ENCODE data around the gene CELF2.

Gene CELF2

GRCh38 chr10:11218395-11218794 is 200.7 kb downstream of the CELF2 start:
- intact Hi-C loops (cut with DNase I), result no loop called here
- no peak for DNase-seq

DNA sequence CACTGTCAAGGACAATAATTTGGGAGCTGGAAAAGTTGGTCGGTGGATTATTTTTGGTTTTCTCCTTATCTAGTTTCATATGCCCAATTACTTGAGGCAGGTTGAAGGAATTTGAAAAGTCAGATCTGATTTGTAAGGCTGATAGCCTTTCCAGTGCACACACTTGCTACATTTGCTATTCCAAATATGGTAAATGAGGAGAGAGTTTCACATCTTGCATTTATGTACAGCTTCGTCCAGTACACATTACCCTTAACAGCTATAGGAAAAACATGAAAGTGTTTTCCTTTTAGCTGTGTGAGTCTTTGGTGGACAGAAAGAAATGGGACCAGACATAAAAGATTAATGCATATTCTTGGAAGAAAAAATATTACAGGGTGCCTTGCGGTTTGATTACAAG is 201.8 kb downstream of the CELF2 start:
- intact Hi-C loops (cut with DNase I), result no loop called here

DNA sequence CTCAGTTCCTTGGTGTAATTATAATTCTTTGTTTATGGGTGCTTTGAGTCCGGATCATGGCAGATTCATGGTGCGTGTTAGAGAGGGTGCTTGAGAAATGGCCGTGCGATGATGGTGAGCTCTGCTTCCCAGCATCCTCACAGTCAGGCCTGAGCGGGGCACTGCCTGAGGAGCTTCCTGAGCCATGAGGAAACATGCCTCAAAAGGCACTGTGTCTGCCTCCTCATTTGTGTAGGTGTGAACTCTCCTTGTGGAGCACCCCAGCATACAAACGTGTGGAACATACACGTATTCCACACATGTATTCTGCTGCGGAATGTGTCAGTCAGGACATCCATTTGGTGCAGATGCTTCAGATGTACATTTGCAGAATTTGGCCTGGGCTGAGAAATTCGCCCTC is 205.4 kb downstream of the CELF2 start:
- DNase-seq, result peak in 12 of 42 donors; percentile 25 to 78 (median 48)
- intact Hi-C loops (cut with DNase I), result no loop called here

More for the DNA sequence above, 201.8 kb downstream of the CELF2 start:
- no peak for DNase-seq

- intact Hi-C loops (cut with DNase I), result no loop called here
- no peak for DNase-seq
Measured at GRCh38 chr10:11223507-11224140, 206.0 kb downstream of the CELF2 start.

DNA sequence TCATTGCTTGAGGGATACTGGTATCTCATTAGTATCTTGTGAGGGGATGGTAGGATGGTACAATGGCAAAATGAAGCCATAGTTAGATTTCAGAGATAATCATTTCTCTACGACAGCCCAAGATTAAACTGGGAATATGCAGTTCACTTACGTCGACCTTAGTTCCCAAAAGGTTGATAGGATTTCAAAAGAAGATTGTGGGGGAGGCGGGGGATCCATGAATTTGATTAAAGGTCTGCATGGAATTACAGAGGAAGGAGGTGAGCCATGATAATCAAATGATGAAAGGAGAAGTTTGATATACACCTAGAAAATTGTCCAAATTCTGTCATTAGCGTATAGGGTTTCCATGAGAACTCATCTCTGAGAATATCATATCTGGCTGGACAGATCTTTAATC is 206.6 kb downstream of the CELF2 start:
- DNase-seq, result peak in 3 of 42 donors; percentile 44 to 61 (median 55)
- intact Hi-C loops (cut with DNase I), result no loop called here

- no peak for DNase-seq
- intact Hi-C loops (cut with DNase I), result no loop called here
Measured at GRCh38 chr10:11224792-11225416, 207.2 kb downstream of the CELF2 start.

DNA sequence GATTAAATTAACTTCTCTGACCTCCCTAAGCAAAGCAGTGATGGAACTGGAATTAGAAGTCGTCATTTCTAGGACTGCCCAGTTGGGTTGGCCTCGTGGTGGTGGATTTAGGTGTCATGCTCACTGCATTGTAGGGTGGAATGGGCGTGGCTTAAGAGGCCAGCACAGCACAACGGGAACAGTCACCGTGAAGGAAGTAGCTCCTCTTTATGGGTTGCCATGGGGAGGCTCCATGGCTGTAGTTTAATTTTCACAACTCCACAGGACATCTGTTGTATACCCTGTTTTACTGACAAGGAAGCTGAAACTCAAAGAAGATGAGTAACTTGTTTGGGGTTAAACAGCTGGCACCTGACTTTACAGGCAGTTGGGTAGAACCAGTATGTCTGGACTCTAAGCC is 208.3 kb downstream of the CELF2 start:
- DNase-seq, result no peak
- intact Hi-C loops (cut with DNase I), result no loop called here

GRCh38 chr10:11227103-11227502 is 209.4 kb downstream of the CELF2 start:
- intact Hi-C loops (cut with DNase I), result no loop called here
- no peak for DNase-seq

- intact Hi-C loops (cut with DNase I), result no loop called here
- peak in 5 of 42 donors; percentile 41 to 83 (median 54) for DNase-seq
Measured at GRCh38 chr10:11229893-11230292, 212.2 kb downstream of the CELF2 start.

DNA sequence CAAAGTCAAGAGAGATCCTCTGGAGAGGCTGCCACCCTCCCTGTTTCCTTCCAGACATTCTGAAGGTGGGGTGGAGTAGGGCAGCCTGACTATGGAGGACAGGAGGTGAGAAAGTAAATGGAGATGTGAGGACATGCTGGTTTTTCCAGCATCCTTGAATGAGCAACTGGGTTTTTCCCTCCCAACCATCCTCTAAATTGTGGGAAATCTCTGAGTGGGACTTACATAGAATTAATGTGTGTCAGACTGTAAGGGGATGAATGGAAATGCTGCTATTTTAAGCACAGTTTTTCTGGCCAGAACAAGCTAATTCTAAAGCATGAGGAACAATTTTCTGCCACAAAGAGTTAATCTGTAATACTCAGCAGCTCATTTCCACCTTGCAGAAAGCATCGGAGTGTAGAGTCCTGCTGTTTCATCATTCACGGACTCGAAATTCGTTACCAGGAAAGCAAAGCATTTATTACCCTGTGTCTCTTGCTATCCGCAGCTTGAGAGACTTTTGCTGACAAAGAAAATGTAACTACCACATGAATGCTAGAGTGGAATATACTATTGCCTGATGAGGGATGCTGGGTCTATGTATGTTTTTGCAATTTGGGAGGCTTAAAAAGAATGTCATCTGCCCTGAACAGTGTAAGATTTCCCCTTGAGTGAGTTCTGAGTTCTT is 213.0 kb downstream of the CELF2 start:
- intact Hi-C loops (cut with DNase I), result no loop called here
- peak in 1 of 42 donors; percentile 33 for DNase-seq

DNA sequence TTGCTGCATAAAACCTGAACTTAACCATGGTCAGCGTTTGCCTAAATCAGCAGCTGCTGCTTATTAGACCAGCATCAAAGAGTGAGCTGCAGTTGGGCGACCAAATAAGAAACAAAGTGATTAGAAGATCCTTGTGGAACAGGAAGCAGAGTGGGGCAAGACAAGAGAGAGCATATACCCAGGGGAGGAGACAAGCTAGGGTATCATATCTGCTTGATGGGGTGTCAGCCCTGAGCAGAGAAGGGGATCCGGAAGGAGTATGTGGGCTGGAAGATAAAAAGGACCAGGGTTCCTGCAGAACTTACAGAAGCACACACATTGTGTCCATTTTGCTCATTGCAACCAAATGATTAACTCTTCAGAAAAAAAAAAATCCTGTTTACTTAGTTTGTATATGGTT is 213.6 kb downstream of the CELF2 start:
- intact Hi-C loops (cut with DNase I), result no loop called here
- DNase-seq, result peak in 1 of 42 donors; percentile 31

- intact Hi-C loops (cut with DNase I), result no loop called here
- peak in 1 of 42 donors; percentile 25 for DNase-seq
Measured at GRCh38 chr10:11232222-11232961, 214.7 kb downstream of the CELF2 start.

- DNase-seq, result no peak
- intact Hi-C loops (cut with DNase I), result no loop called here
Measured at GRCh38 chr10:11234857-11235531, 217.3 kb downstream of the CELF2 start.

DNA sequence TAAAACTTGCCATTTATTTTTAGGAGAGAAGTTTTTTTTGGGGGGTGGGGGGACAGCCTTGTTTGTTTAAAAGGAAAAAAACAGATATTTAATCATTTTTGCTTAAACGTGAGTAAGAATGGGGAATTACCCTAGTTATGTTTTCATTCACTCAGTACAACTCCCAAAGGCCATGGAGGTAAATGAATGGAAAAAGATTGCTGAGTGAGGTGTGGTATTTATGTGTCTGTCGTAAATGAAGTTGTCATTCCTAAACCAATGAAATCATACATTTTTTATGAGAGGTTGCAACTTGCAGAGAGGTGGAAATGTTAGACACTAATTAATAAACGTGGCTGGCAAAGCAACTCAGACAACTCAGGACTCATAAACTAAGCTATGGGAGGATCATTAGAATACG is 218.1 kb downstream of the CELF2 start:
- intact Hi-C loops (cut with DNase I), result no loop called here

GRCh38 chr10:11236234-11236633 is 218.6 kb downstream of the CELF2 start:
- DNase-seq, result no peak
- intact Hi-C loops (cut with DNase I), result no loop called here

More for the DNA sequence above, 218.1 kb downstream of the CELF2 start:
- no peak for DNase-seq

DNA sequence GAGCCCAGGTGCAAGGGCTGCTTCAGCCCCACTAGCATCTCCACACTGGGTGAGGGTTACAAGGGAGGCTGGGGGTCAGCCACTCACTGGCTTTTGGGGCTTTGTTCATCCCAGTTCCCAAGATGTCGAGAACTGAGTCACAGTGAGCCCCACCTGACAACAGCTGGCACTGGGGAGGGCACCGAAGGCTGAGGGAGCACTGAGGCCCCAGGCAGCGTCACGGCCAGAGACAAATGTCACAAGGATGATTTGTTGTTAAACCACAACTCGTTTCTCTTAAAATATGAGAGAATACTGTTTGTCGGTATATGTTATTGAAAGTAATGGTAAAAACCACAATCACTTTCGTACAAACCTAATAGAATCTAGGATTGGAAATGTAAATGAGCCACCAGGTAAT is 219.9 kb downstream of the CELF2 start:
- intact Hi-C loops (cut with DNase I), result no loop called here
- DNase-seq, result peak in 1 of 42 donors; percentile 32

DNA sequence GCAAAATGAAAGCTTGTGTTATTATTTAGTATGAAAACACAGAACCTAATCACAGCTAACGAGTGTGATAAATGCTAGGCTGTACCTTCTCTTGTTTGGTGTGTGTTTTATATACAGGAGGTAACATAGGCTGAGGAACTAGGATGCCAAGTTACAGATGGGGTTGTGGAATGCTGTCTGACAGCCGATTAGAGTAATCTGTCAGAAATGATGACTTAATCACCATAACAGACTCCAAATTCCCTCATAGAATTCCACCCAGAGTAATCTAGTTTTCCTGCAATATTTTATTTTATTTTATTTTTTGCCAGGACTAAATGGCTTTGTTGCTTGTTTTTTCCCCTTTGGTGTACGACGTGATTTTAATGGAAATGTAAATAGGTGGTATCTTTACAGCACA is 221.2 kb downstream of the CELF2 start:
- intact Hi-C loops (cut with DNase I), result no loop called here
- DNase-seq, result no peak

- no peak for DNase-seq
- intact Hi-C loops (cut with DNase I), result no loop called here
Measured at GRCh38 chr10:11240641-11241040, 223.0 kb downstream of the CELF2 start.
